Measurements from ENCODE around the gene GORAB.

Gene GORAB

DNA sequence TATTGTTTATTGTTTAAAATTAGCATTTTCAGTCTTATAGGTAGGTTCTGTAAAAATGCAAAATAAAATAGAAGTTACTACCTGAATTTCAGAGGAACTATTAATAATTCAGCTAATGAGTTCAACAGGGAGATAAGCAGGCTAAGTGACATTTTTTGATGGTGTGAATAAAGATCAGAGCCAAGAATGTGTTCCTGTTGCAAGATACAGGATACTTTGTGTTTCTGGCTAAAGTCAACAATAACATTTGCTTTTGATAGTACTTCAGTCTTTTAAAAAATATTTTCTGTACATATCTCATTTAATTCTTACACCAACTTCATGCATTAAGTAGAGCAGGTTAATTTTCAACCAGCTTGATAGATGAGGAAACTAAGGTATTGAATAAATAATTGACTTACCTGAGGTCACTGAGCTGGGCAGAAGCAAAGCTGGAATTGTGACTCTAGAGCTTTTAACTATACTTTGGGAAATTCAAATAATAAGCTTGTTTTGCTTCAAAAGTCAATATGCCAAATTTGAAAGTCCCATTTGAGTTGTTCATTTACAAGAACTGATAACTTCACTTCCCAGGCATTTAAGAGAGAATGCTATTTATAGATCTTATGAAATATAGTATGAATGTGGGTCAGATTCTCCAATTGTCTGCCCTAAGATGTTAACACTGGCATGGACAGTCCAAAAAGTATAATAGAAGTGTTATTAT lies 6.0 kb downstream of the GORAB start:
- DNase-seq (ENCODE audit: low read depth in 1 of 2, low spot score in 1 of 2) = no peak

DNA sequence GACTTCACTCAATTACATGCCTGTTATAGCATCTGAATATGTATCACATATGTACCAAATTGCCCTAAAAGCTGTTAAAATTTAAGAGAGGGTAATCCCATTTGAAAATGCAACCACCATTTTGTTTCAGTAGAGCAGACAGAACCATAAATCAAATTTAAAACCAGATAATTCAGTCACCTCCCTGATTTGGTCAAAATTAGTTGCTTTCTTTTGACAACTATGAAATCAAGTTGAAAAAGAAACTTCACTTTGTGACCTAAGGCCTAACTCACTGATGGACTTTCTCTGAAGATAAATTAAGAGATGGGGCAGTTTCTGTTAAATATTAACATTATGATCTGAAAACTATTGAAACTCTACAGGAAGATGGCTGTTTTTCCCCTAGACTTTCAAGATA lies 6.7 kb downstream of the GORAB start:
- no peak for DNase-seq (ENCODE audit: low read depth in 1 of 2, low spot score in 1 of 2)

DNA sequence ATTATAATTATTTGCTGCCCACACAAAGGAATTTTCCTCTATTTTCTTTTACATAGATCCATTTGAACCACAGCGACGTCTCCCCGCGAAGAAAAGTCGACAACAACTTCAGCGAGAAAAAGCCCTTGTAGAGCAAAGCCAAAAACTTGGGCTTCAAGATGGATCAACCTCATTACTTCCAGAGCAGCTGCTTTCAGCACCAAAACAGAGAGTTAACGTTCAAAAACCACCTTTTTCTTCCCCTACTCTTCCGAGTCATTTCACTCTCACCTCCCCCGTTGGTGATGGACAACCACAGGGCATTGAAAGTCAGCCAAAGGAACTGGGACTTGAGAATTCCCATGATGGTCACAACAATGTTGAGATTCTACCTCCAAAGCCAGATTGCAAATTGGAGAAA lies 7.2 kb downstream of the GORAB start:
- DNase-seq (ENCODE audit: low read depth in 1 of 2, low spot score in 1 of 2) = no peak

DNA sequence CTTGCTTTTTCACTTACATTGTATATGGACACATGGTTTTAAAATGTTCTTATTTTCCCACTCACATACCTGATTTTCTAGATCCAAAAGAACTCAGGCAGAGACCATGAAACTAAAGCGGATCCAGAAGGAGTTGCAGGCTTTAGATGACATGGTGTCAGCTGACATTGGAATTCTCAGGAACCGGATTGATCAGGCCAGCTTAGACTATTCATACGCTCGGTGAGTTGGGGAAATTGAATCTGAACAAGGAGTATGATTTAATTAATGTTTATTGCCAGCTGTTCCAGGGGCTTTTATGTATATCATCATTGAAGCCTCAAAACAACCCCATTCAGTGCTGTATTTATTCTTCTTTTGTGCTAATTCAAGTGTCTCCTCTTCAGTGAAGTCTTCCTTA lies 12.7 kb downstream of the GORAB start:
- no peak for DNase-seq (ENCODE audit: low read depth in 1 of 2, low spot score in 1 of 2)

DNA sequence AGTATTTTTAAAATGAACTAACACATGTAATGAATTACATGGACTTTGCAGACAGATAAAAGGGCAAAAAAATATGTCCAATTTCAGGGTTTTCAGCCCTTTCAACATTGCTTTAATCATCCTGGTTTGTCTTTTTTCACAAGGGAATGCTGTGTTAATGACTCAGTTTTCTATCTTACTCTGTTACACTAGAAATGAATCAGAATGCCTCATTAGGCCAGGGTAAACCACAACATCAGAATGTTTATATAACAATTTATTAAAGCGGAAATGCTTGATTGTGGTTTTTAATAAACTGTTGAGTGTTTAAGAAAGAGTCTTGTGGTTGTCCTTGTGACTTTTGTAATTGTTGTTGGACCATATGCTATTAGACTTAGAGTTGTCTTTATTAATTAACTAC lies 13.5 kb downstream of the GORAB start:
- no peak for DNase-seq (ENCODE audit: low read depth in 1 of 2, low spot score in 1 of 2)

DNA sequence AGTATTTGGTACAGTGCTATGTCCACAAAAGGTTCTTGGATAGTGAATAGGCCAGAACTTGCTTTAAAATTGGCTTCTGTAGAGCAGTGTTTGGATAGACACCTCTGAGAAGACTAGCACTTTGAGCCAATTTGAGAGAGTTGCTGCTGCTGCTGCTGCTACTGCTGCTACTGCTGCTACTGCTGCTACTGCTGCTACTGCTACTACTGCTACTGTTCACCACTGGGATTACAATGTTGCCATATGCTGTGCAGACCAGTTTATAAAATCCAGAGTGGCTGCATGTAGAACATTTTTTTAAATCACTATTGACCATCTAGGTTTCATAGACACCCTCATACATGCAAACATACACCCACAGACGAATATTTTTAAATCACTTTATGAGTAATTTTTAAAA lies 15.3 kb downstream of the GORAB start:
- DNase-seq (ENCODE audit: low read depth in 1 of 2, low spot score in 1 of 2) = no peak

DNA sequence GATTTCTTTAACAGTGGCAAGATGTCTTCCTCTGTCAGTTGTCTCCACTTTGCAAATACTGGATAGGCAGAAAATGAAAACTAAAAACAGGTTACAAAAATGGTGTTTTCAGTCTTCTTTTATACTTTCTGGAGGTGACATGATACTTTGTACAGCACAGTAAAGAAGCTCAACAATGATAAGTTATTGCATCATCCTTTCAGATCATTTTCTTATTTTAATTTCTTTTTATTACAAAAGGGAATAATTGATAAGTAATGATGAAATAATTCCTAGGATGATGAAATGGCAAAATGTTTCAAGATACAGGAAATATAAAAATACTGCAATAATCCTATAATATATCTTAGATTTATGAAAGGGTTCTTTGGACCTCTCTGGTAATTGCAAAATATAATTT lies 16.5 kb downstream of the GORAB start:
- no peak for DNase-seq (ENCODE audit: low read depth in 1 of 2, low spot score in 1 of 2)

DNA sequence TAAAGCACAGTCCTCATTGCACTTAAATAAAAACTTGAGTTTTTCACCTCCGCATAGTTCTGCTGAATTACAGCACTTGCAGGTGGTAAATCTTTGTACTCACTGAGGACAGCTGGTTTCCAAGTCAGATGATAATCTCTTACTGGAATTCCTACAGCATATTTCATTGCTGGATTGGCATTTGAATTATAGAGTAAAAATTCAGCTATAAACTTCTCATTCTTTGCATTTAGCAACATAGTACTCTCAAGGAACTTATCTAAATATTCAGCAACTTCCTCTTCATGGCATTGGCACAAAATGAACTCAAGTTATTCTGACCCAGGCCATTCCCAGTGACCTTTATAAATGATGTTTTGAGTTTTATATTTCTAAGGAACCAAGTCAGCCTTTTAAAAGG lies 23.4 kb downstream of the GORAB start:
- DNase-seq (ENCODE audit: low read depth in 1 of 2, low spot score in 1 of 2) = no peak

DNA sequence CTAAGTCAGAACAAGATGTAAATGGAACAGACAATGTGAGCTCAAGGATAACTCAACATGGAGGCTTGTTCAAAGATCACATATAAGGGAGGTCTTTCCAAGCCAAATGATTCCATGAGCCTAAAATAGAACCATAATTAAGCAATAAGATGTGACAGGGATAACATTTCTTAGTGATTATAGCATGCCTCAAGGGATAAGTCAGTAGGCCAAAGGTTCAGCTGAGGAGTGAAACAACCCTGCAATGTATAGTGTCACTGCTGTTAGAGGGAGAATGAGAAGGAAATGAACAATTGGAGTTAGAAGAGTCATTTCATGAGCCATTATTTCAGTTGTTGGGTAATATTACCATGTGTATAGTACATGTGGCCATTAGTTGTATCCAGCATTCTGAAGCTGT lies 25.0 kb downstream of the GORAB start:
- no peak for DNase-seq (ENCODE audit: low read depth in 1 of 2, low spot score in 1 of 2)

DNA sequence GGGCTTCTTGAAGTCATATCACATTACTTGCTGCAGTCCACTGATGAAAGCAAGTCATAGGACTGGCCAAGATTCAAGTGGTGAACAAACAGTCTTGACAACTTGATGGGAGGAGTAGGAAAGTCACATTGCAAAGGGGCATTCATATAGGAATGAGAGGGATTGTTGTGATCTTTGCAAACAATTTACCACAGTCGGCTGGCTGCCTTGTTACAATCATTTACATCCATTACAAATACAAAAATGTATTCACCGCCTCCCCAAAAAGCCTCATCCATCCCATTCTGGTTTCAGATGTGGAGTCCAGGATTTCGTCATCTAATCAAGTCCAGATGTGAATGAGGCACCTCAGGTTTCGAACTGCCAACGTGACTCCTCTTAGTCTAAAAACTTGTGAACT lies 26.8 kb downstream of the GORAB start:
- no peak for DNase-seq (ENCODE audit: low read depth in 1 of 2, low spot score in 1 of 2)

DNA sequence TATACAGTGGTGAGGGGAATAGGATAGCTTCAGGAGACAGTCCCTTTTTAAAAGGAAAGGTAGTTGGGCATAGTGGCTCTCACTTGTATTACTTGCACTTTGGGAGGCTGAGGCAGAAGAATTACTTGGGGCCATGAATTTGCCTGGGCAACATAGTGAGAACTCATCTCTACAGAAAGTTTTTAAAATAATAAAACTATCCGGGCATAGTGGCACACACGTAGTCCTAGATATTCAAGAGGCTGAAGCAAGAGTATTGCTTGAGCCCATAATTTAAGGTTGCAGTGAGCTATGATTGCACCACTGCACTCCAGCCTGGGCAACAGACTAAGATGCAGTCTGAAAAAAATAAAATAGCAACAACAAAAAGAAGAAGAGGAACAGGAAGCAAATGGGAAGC lies 27.2 kb downstream of the GORAB start:
- no peak for DNase-seq (ENCODE audit: low read depth in 1 of 2, low spot score in 1 of 2)

DNA sequence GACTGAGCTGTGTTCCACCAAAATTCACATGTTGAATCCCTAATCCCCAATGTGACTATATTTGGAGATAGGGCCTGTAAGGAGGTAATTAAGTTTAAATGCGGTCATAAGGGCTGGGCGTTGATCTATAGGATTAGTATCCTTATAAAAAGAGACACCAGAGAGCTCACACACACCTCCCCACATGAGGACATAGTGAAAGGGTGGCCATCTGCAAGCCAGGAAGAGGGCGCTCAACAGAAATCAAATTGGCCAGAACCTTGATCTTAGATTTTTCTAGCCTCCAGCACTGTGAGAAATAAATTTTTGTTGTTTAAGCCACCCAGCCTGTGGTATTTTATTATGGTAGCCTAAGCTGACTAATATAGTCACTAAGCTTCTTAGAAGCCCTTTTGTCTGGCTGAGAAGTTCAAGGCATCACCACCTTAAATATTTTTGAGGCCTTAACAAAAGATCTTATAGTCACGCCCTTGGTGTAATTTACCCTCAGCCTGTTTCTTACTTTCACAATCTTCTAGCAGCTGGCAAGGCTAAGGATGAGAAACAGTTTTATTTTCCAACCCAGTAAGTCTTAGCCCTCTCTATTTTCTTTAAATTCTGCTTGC lies 28.8 kb downstream of the GORAB start:
- no peak for DNase-seq (ENCODE audit: low read depth in 1 of 2, low spot score in 1 of 2)

DNA sequence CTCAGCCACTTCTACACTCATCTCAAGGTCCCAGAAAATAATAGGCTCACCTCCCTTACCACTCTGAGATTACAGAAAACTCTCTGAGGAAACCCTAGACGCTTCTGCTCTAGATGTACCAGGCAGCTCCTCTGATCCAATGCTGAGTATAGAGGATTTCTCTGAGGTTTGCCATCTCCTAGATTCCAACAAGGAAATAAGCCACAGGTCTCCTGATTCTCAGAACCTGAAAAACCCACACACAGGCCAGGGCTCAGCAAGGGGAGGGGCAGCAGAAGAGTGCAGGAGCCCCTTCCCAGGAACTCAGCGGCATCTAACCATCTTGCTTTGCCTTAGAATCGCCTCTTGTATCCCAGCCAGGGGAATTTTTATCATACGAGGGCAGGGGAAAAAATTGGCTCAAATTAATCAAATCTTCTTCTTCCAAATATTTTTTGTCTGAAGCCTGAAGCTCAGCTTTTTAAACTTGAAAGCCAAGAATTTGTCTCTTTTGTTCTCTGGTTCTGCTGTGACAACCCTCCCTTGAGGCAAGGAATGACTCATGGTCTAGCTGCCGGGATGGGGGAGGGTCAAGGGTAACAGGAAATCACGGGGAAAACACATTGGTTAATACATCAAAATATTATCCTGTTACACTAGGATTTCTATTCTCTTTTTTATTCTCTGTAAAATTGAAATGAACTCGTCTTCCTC lies 30.8 kb downstream of the GORAB start:
- peak in 1 of 2 donors; percentile 4 for DNase-seq (ENCODE audit: low read depth in 1 of 2, low spot score in 1 of 2)

DNA sequence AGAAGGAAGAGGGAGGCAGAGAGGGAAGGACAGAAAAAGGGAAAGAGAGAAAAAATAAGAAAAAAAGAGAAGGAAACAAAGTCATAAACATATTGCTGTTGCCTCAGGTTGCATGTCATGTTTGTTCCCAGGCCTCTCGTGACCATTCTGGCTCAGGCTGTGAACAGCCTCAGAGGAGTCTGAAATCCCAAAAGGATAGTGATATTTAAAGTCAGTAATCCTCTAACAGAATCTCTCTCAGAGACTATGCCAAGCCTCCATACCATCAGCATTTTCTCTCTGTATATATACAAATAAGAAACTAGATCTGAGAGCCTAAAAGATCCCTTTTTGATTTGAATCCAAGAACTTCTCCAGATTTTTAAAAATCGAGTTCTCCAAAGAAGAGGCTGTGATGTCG lies 35.2 kb downstream of the GORAB start:
- DNase-seq (ENCODE audit: low read depth in 1 of 2, low spot score in 1 of 2) = no peak

DNA sequence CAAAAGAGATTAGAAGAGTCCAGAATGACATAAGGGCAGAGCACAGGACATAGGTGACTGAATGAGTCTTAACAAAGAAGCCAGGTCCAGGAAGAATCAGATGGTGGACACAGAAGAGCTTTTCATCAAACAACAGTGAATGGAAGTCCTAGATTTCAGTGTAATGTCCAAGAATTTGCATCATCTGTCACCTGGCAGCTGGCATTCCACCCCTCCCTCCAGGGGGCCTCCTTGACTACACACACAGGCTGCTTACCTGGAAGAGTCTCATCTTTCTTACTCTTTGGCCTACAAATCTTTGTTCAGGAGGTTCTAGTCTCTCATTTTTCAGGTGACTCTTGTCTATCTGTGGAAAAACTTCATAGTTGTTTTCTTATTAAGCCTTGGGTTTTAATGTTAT lies 36.2 kb downstream of the GORAB start:
- no peak for DNase-seq (ENCODE audit: low read depth in 1 of 2, low spot score in 1 of 2)

DNA sequence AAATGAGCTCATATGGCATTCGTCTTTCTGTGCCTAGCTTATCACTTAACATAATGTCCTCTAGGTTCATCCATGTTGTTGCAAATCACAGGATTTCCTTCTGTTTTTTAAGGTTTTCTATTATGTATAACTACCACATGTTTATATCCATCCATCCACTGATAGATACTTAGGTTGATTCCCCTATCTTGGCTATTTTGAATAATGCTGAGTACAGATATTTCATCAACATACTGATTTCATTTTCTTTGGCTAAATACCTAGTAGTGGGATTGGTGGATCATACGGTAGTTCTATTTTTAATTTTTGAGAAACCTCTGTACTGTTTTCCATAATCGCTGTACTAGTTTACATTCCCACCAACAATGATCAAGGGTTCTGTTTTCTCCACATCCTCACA lies 45.0 kb downstream of the GORAB start:
- DNase-seq (ENCODE audit: low read depth in 1 of 2, low spot score in 1 of 2) = no peak

DNA sequence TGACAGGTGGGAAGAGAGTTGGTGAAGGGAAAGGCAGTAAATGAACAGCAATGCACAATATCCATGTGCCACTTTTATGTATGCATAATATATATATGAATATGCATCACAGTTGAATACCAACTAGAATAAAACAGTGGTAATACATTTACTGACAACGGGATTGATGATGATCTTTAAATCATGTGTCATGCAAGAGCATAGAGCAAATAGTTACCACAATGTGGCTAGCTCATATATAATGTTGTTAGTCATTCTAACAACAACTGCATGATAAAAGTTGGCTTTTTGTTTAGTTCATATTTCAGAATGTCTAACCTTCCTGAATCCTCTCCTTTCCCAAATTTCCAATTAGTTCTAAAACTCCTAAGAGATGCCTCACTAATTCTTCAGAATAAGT lies 46.4 kb downstream of the GORAB start:
- DNase-seq (ENCODE audit: low read depth in 1 of 2, low spot score in 1 of 2) = no peak

DNA sequence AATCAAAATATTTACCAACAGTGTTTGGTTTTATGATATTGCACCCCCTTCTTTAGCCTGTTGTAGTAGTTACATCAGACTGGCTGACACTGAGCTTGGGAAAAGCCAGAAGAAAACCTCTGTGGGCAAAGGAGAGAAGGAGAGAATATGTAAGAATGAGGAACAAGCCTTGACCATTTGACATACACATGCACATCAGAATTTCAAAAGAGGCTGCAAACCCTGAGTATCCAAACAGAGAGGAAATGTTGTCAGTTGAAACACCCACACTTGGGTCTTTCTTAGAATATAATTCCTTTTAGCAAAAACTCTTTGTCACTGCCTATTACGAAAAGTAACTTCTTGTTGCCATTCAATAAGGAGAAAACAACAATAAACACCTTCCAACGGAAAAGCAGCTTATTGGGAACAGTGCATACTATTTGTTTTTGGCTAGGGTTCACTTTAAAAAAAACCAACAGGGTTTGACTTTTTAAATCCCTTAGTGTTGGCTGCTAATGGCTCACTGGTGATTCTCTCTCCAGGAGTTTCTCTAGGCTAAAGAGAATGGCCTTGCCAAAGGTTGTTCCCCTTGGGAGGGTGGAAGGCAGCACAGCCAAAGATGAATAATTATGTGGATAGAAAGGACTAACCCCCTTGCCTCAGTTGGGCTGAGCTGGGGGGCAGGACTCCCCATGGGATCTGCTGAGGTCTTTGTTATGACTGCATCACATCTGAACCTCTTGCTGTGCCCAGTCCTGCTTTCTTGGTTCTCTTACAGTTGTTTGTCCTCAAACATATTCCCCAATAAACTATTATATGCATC lies 48.9 kb downstream of the GORAB start:
- no peak for DNase-seq (ENCODE audit: low read depth in 1 of 2, low spot score in 1 of 2)

DNA sequence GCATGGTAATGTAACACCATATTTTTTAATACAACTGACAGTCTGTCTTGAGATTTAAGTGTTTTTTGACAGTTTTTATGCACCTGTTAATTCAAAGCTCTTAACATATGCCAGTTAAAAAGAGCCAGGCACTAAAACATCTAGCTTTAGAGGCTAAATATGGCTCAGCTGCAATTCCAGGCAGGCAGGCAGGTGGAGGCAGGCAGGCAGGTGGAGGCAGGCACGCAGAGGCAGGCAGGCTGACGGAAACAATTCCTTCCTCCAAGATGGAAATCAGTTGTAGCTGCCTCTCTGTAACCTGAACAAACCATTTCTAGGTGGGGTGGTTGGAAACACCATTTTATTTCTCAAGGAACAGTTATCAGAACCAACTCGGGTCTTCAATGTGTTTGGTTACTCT lies 51.2 kb downstream of the GORAB start:
- DNase-seq (ENCODE audit: low read depth in 1 of 2, low spot score in 1 of 2) = no peak

DNA sequence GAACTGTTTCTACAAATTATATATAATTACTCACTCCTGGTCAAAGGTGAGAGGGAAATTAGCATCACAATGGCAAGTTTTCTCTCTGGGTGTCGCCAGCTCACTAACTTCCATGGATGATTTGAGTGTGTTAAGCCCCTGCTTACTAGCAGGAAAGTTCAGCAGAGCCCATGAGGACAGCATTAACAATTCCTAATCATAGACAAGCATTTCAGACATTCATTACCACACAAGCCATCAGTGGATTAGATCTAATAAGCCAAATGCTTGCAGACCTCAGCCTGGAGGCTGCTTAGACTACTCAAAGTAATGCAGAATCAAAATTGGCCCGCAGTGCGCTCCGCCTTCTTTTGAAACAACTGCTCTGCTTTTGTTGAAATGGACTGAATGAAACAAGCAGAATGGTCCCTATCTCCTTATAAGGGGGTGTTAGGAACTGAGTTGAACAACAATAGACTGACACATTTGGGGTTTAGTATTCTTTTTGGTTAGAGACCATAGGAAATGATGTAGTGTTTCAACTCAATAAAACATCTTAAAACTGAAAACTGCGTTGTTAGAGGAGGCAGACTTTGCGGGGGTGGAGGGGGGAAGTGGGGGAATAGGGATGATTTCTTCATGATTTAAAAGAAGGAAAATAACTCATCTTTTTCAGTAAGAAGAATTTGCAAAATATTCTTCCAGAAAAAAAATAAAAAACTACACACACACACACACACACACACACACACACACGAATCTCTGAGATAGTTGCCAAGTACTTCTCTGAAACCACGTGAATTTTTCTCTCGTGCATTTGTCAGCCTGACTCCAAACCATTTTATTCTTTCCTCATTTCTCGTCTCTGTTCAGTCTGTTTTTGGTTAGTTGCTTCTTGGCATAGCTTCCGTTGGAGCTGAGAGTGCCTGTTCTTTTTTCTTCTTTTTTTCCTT lies 54.6 kb downstream of the GORAB start:
- no peak for DNase-seq (ENCODE audit: low read depth in 1 of 2, low spot score in 1 of 2)

DNA sequence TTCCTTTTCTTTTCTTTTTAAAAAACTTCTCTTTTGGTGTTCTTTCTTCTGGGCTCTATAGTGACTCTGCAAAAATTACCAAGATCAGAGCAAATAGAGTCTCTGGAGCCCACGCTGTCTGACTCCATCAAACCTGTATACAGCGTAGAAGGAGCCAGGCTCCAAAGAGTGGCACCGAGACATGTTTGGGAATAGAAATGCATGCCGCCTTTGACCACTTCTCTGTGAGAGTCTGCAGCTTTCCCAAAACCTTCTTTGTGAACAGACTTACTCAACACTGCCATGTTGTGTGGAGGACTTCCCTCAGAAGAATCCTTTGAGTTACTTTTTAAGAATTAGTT lies 55.3 kb downstream of the GORAB start:
- no peak for DNase-seq (ENCODE audit: low read depth in 1 of 2, low spot score in 1 of 2)
